Measurements from ENCODE around the gene METTL27.
"Not testable (repeated sequence)": the region's sequence is repeated elsewhere in the genome, so short reads cannot be mapped to it uniquely, and the experiment has no call there.

The METTL27 gene

GRCh38 chr7:73817121-73817520 is 25.2 kb downstream of the METTL27 start:
- FAIRE-seq = no peak

- no peak for FAIRE-seq
Observed at GRCh38 chr7:73815436-73815835, 26.9 kb downstream of the METTL27 start.

DNA sequence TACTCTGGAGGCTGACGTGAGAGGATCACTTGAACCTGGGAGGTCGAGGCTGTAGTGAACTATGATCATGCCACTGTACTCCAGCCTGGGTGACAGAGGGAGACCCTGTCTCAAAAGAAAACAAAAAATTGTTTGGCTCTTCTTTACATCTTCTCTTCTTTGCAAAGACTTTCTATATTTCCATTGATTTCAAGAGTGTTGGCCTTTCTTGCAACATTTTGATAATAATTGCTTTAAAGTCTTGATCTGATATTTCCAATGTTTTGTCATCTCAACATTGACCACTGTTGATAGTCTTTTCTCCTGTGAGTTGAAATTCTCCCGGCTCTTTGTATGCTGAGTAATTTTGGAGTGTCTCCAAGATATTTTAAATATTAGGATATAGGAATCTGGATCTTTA is 29.3 kb downstream of the METTL27 start:
- FAIRE-seq = no peak

- FAIRE-seq = no peak
Observed at GRCh38 chr7:73811760-73812168, 30.6 kb downstream of the METTL27 start.

GRCh38 chr7:73810998-73811360 is 31.3 kb downstream of the METTL27 start:
- no peak for FAIRE-seq

DNA sequence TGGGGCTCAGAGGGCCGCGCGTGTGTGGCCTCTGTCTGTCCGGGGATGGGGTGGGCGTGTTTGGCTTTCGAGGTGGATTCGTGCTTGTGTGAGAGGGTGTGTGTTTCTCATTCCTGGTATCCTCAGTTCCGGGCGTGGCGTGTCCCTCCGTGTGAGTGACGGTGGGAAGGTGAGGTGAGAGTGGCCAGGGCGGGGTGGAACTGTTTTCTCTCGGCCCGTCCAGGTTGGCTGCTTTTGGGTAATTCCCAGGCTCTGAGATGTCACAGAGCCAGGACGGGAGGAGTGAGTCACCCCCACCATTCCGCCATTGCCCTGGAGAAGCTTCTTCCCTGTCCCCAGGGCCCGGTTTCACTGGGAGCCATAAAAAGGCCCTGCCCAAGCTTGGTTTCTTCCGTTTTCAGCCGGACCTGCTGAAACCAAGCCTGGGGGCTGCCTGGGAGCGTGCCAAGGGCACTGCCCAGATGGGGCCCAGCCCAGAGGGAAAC is 32.8 kb downstream of the METTL27 start:
- no peak for FAIRE-seq

DNA sequence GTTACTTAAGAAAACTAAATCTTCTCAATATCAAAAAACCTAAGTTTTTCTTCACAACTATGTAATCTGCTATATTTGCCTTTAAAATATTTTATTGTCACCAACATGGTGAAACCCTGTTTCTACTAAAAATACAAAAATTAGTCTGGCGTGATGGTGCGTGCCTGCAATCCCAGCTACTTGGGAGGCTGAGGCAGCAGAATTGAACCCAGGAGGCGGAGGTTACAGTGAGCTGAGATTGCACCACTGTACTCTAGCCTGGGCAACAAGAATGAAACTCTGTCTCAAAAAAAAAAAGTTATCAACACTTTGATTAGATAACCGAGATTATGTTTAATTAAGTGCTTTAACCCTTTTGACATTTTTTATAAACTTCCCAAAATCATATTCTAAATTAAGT is 39.9 kb downstream of the METTL27 start:
- no peak for FAIRE-seq

DNA sequence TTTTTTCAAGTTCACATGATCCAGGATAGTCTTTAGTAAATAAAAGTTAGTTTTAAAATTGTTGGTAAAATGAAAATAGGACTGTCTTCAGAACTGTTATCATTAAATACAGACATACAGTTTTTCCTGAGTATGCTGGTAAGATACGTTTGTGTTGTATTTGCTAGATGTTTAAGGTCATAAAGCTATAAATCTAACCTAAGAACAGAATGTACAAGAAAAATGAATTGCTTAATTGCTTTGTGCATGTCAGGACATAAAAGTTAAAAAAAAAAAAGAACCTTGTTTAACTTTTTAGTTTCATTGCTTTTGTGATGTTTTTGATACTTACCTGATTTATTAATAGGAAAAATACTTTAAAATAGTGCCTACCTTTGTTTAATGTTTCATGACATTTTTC is 40.7 kb downstream of the METTL27 start:
- no peak for FAIRE-seq

DNA sequence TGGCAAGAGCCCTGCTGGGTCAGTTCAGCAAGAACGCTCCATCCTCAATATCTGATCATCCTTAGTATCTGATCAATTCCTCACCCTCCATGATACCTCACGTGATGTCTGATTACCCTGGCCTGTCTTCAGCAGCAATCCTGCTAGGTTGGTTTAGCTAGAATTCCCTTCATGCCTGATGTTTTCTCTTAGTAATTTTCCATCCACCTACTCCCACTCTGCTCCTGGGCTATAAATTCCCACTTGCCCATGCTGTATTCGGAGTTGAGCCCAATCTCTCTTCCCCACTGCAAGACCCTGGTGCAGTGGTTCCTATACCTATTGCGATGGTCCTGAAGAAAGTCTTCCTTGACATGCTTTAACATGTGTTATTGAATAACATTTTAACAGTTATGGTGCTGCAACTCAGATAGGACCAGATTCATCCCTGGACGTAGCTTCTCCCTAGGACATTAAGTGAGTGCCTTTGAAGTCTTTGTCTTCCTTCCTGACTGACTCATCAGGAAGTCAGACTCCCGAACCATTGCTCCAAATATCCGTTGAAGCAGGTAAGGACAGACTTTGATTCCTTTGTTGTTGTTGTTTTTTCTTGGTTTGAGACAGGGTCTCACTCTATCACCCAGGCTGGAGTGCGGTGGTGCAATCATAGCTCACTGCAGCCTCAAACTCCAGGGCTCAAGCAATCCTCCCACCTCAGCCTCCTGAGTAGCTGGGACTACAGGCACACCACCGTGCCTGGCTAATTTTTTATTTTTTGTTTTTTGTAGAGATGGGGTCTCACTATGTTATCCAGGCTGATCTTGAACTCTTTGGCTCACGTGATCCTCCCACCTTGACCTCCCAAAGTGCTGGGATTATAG is 42.8 kb downstream of the METTL27 start:
- FAIRE-seq = no peak

DNA sequence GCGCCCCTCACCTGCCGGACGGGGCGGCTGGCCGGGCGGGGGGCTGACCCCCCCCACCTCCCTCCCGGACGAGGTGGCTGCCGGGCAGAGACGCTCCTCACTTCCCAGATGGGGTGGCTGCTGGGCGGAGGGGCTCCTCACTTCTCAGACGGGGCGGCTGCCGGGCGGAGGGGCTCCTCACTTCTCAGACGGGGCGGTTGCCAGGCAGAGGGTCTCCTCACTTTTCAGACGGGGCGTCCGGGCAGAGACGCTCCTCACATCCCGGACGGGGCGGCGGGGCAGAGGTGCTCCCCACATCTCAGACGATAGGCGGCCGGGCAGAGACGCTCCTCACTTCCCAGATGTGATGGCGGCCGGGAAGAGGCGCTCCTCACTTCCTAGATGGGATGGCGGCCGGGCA is 45.1 kb downstream of the METTL27 start:
- FAIRE-seq = not testable (repeated sequence)

GRCh38 chr7:73796656-73797055 is 45.7 kb downstream of the METTL27 start:
- FAIRE-seq = not testable (repeated sequence)

DNA sequence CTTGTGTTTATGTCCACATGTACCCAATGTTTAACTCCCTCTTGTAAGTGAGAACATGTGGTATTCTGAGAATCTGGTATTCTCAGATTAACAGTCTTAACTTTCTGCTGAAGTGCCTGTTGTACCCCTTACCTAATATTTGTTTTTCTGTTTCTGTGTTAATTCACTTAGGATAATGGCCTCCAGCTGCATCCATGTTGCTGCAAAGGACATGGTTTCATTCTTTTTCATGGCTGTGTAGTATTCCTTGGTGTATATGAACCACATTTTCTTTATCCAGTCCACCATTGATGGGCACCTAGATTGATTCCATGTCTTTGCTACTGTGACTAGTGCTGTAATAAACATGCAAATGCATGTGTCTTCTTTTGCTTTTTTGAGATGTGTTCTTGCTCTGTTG is 47.1 kb downstream of the METTL27 start:
- FAIRE-seq = not testable (repeated sequence)

GRCh38 chr7:73791170-73791690 is 51.1 kb downstream of the METTL27 start:
- not testable (repeated sequence) for FAIRE-seq

DNA sequence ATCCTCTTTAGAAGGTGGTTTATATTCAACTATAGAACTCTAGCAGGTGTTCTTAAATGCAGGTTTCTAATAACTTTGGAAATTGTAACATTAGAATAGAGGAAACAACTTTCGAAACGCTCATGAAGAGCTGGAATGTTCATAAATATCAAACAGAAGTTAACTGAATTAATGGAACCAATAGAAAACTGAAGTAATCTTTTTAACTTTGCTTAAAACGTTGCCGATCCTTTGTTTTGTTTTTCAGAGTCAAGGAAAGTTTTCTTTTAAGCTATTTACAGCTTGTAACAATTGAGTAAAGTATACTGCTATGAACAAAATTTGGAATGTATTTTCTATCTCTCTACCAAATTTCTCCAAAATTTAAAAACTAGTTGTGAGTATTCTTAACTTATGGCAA is 53.3 kb downstream of the METTL27 start:
- no peak for FAIRE-seq

GRCh38 chr7:73787786-73788048 is 54.6 kb downstream of the METTL27 start:
- not testable (repeated sequence) for FAIRE-seq

- no peak for FAIRE-seq
Observed at GRCh38 chr7:73786588-73786987, 55.7 kb downstream of the METTL27 start.
